C4-2B (cell line): ENCODE measurements around the gene STX18.

ENCODE experiments used
- H3K27ac ChIP-seq: fragments of 450-650 bp; 2 replicates; pipeline ENCODE4 v1.5.1; 2017
- CTCF ChIP-seq: fragments of 450-650 bp; conservative IDR thresholded peaks from 2 replicates; pipeline ENCODE4 v1.5.1; 2017; ENCODE audit warnings: mild to moderate bottlenecking
- ZFX ChIP-seq: fragments of 450-650 bp; IDR thresholded peaks from 2 replicates; pipeline ENCODE4 v1.6.1; 2017

STX18 gene

GRCh38 chr4:4433941-4434340 lies 107.9 kb downstream of the STX18 start:
- no peak for TF ChIP-seq CTCF
- TF ChIP-seq ZFX: no peak
- H3K27ac ChIP-seq: no peak overlapping the region

DNA sequence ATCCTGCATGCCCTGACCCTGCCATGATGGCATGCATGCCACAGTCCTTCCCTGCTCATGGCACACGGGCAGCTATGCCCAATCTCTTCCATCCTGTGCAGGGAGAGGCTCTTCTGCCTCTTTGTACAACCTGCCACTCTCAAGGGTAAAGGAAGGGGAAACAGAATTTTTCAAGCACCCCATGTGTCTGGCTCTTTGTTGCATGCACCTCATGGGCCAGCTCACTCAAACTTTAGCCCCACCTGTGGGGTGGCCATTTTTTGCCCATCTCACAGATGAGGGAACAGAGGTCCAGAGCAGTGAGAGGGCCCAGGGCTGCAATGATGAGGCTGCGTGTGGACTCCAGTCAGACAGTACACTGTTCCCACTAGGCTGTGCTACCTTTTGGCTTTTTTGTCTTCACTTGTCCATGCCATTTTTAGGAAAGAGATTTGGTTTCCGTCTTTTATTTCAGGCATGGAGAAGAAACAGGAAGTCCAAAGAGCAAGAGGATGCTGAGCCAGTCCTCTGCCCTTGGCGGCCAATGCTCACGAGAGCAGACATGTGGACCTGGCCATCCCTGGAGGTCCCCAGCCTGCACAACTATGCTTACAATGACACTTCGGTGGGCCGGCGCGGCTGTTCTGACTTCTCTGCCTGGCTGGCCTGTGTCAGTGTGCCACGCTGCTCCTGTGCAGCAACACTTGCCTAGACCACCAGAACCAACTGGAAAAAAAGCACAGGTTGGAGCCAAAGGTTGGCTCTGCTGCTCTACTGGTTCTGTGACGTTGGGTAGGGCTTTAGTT lies 109.3 kb downstream of the STX18 start:
- TF ChIP-seq CTCF: no peak
- no peak for TF ChIP-seq ZFX

GRCh38 chr4:4430492-4431195 lies 111.2 kb downstream of the STX18 start:
- TF ChIP-seq ZFX (no peak), CTCF (peak; percentile 82)

More for the DNA sequence above, 109.3 kb downstream of the STX18 start:
- H3K27ac ChIP-seq: no peak overlapping the region

GRCh38 chr4:4428966-4429875 lies 112.6 kb downstream of the STX18 start:
- TF ChIP-seq CTCF (no peak), ZFX (no peak)
- no peak overlapping the region for H3K27ac ChIP-seq

More at GRCh38 chr4:4430492-4431195, 111.2 kb downstream of the STX18 start:
- H3K27ac ChIP-seq: no peak overlapping the region

DNA sequence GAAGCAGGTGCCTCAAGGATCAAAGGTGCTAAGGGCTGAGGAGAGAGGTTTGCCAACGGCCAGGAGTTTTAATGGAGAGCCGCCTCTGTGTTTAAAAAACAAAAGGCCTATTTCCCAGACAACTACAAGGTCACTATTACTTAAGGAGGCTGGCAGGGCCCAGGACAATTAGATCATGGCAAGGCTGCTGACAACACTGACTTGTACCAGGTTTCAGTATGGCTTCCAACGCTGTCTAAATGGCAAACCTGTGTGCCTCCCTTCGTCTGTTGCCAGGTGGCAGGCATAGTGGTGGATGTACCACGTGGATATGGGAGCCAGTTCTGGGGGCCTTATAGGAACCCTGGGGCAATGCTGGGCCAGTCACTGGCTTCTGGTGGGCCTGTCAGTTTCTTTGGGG lies 114.0 kb downstream of the STX18 start:
- TF ChIP-seq ZFX: no peak
- no peak for TF ChIP-seq CTCF
- no peak overlapping the region for H3K27ac ChIP-seq

- TF ChIP-seq CTCF: no peak
- no peak for TF ChIP-seq ZFX
Measured at GRCh38 chr4:4427121-4427870, 114.6 kb downstream of the STX18 start.

More at GRCh38 chr4:4427121-4427870, 114.6 kb downstream of the STX18 start:
- H3K27ac ChIP-seq: no peak overlapping the region
